Non-pigmented ciliary epithelial cell (primary cell): ENCODE measurements around the gene RNF157.

ENCODE experiments used
- DNase-seq: peaks from one replicate; pipeline ENCODE4 v3.0.0-alpha.2; 2010; ENCODE audit warnings: low read depth

Gene RNF157

DNA sequence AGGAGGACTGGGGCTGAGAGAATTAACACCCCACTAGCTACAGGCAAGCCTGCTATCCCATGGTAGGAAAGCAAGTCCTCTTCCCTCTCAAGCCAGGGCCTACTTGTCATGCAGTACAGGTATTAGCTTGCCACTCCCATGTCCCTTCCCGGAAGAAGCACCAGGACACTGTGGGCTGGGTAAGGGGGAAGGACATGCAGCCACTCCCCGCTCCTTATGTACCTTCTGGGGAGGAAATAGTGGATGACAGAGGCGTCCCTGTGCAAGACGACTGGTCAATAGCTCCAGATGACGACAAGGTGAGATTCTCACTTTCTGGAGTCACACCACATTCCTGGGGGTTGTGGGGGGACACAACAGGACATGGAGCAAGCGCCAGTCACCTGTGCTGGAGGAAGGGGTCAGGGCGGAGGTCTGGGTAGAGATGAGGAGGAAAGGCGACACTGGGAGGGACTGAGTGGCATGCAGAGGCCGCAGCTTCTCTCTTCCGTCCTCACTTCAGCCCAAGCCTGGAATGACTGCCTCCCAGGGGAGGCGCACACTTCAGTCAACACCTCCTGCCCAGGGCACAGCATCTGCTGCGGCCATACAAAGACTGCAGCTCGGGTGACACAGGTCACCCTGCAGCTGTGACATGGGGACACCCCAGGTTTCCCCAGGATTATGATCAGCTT lies 84.2 kb downstream of the RNF157 start:
- no peak for DNase-seq

GRCh38 chr17:76154936-76155845 lies 85.1 kb downstream of the RNF157 start:
- DNase-seq, result no peak

GRCh38 chr17:76154292-76154691 lies 86.0 kb downstream of the RNF157 start:
- no peak for DNase-seq

DNA sequence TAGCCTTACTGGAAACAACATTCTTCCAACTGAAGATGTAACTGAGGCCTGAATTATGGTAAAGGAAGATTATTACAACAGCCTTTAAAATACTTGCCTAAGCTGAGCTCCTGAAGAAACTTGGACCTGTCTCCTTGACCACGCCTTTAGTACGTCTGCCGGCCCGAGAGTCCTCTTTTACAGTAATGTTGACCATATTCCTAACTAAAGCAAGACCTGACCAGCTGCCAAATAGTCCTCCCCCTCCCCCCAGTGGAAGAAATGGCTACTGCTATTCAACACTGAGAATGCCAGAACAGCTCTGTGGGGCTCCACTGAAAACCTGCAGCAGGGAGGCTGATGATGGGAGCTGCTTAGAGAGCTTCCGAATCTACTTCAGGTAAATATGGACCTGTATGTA lies 86.7 kb downstream of the RNF157 start:
- no peak for DNase-seq

DNA sequence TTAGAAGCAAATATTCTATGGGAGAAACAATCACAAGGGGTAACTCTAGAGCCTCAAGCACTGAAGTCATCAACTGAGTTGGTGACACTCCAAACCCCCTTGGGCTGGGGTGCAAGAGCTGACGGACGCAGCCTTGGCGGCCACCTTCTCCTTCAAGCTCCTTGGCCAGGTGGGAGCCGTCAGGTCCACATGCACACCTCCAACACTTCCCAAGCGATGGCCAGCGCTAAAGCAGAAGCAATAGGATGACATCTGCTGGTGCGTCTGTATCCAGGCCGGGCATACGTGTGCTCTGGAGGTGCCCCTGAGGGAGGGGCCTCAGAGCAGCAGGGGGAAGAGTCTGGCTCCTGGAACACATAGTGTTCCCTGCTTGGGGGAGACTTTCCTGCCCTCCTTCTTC lies 87.1 kb downstream of the RNF157 start:
- DNase-seq, result no peak

DNA sequence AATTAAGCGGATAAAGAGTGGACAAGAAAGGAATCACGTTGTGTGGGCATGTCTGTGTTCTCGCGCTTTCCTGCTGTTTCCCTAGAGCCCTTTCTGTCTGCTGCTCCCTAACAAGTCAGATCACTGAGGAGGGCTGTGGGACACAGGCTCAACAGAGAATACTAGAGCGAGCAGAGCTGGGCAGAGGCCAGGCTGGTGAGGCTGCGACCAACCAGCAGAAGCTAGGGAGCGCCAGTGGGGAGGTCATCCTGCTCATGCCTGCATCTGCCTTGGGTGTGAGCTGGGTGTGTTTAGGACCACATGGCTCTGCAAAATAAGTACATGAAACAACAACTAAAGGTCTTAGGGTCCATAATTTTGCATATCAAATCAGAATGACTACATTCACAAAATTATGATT lies 87.7 kb downstream of the RNF157 start:
- no peak for DNase-seq

DNA sequence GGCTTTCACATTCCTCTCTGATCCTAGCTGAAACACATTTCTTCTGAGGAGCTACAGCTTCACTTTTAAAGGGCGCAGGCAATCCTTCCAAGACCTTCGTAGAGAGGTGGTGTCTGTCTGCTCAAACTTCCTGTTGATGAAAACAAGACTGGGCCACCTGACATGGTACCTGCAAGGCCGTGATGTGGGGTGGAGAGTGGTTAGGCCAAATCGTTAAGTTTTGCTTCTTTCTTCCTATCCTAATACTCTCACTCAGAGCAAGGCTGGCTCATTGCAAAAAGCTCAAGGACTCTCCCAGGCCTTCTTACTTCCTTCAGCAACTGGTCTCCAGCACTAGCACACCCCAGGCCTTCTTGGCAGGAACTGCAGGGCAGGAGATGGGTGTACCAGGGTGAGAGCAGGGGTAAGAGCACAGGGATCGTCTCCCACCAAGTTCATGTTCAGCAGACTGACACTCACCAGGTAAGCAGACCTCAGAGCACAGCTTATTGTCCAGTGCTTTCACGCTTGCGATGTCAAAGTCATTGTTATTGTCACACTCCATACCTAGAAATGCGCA lies 88.3 kb downstream of the RNF157 start:
- no peak for DNase-seq

DNA sequence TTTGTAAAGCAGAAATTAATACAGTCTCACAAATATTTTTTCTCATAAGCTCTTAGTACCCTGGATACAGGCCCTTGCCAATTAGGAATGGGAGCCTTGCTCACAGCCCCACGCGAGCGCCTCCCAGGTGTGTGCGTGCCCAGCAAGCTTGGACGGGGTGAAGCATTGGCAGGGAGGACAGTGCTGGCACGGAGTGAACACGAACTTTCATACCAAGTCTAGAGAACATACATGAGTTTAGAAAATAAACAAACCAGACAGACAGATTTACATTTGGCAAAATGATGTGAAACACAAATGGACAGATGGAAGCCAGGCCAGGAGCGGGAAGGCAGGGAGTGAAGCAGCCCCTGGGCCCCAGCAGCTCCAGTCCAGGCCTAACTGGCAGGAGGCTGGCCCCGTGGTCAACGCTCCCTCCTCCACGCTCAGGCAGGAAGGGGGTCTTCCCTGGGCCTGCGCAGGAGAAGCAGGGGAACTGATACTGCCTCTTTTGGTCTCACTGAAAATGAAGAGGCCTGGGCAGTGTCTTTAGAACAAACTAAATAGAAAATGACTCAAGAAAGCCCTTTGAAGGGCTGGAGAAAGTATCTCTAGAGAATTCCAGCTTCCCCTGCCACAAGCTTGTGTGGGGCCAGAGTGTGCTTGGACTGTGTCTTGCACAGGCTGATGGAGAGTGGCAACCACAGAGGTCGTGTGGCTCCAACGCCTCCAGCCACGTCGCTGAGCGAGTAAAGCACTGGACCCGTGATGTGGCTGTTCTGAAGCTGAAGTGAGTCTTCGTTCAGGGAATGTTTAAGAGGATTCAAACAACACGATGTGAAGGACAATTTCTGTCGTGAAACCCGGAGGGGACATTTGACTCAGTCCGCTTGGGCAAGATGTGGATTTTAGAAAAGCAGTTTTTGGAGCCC lies 89.3 kb downstream of the RNF157 start:
- no peak for DNase-seq

DNA sequence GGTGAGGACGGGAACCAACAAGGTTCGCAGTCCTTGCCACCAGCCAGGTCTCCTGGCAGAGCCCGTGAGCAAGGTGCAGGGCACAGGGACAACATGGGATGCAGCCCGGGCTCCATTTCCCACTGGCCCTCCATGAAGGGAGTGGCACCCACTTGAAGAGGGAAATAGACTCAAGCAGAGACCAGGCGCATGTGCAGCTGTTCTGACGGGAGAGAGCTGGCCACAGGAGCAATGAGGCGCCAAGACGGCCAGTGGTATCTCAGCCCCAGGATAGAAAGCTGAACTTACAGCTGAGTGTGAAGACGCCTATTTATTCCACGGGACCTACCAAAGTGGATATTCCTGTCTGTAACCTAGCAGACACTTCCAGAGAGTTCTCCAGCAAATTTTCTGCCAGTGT lies 91.1 kb downstream of the RNF157 start:
- no peak for DNase-seq

DNA sequence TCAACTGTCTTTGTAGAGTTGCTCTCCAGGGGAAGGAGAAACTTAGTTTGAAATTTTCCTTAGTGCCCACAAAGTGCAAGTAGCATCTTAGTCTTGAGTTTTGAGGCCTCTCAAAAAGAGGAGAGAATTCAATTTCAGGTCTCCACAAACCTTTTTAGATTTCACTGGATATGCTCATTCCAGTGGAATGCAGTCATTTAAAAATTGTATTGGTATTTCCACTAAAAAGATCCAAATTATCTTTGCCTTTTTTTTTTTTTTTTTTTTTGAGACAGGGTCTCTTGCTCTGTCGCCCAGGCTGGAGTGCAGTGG lies 92.3 kb downstream of the RNF157 start:
- no peak for DNase-seq

DNA sequence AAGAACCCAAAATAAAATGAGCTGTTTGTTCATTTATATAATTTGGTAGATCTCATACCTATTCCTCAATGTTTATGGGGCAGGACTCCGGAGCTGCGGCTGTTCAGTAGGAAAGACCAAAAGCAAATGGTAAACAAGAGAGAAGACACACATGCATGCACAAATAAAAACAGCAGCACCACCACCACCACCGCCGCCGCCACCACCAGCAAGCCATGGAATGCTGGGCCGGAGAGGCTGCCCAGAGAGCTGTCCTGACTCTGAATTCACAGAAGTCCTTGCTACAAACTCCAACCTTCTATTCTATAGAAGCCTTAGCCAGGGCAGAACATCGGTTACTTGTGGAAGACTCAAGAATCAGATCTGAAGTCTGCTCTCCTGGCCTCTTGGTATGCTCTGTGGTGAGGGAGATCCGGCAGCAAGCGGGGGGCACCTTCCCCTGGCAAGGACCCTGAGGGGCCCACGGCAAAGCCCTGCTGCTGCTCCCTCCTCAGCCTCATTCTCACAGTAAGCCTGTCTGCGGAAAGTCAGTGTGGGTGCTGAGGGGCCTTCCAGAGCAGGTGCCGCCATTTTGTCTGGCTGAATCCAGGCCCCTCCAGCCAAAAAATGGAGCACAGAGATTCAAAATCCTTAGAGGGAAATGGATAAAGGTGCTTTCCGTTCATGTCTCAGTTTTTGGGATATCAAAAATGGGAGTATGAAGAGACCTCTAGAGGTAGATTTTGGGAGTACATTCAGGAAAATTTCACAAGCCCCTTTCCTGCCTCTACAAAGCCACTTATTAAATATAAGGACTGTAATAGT lies 92.9 kb downstream of the RNF157 start:
- DNase-seq, result no peak

DNA sequence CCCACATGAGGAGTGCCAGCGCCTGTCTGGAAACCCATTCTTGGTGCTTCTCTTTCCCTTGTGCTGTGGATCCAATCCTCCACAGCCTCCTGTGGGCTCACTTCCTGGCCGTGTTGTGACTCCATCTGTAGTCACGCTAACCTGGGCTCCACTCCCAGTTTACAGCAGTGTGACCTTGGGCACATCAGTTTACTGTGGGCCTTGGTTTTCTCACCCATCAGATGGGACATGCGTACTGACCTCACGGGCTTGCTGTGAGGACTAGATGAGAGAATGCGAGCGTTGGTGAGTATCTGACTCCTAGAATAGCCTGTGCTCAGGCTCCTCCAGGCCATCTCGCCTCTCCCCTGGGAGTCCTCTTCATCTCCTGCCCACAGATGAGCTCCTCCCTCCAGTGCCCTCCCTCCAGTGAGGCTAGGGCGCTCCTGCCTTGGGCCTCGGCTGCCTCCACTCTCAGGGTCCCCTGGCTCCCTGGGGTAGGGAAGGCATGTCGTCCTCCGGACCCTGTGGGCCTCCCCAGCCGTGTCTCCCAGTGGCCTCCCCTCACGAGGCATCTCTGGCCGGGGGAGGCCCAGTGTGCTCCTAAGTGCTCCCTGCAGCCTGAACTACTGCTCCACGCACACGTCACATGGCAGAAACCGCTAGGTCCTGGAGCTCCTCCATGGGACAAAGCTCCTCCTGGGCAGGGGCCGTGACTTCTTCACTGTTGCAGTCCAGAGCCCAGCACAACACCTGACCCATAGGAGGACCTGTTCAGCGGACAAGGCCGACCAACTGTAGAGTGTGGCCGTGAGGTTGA lies 94.0 kb downstream of the RNF157 start:
- no peak for DNase-seq

DNA sequence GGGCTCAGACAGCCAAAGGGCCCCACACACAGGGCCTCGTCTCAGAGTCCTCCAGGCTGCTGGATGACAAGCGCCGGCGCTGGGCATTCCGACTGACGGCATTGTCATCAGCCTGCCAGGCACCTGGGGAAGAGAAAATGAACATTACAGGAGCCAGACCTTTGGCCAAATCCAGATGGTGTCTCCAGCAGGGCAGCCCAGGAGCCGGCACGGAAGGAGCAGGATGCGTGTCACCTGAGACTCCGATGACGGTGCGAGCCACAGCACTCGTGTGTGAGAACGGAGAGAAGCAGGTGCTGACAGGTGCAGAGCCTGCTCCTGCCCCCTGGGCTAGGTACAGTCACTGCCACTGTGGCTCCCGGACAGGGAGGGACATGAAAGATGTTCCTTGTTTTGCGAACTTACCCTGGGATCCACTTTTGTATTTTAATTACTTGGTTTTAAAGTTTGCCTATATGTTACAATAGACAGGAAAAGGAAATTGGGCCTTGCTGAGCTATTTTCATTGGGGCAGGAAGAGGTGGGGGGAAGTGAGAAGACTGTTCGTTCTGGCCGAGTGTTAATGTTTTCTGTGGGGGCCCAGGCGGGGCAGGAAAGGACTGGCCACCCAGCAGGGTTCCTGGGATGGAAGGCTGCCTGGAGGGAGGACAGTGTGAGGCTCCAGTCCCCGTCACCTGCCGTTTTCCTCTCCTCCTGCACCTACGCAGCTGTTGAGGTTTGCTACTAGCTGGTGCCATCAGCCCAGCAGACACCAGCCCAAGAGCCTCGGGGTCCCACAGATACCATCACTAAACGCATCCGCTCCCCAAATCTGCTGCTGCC lies 94.9 kb downstream of the RNF157 start:
- no peak for DNase-seq

DNA sequence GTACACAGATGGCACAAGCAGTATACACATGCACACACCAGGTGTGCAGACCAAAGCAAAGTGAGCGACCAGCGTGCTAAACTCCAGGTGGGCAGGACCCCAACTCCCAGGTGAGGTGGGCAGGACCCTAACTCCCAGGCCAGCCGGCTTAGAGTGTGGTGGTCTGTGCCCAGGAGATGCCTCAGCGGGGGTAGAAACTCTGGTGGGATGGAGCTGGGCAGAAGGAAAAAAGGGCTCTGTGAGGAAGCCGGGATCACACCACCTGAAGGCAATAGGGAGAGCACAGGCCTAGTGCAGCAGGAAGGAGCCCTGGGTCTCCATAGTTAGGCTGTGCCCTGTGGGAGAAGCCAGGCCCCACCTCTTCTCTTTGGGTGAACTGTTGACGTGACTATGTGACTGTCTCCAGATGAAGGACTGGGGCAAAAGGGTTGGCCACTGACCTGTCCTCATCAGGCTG lies 97.7 kb downstream of the RNF157 start:
- DNase-seq, result no peak

- DNase-seq, result no peak
These were observed 98.2 kb downstream of the RNF157 start for GRCh38 chr17:76142039-76142584.

GRCh38 chr17:76141212-76142038 lies 98.9 kb downstream of the RNF157 start, which contains the start of gene FOXJ1:
FOXJ1 (minus strand) TSS chr17:76141245; CDS start chr17:76140395, 850 bp downstream.
- DNase-seq, result peak; percentile 26

GRCh38 chr17:76140661-76141211 lies 99.6 kb downstream of the RNF157 start:
- DNase-seq, result no peak
